Endothelial cell of umbilical vein (primary cell): ENCODE results near the gene CHST3. TPM values are rescaled to one million over a fixed set of nuclear protein-coding genes. Genes with fewer than 3 reads are reported as not detected.

Source experiments
- BruUV-seq: library from RNA; stranded (reverse); fragments of 400-500 nt; replicated peaks from 2 replicates; lab custom pipeline; 2021; lab: Mats Ljungman, UMichigan
- CTCF ChIA-PET: fragments of 300-600, 350-600 bp; sonication (Branson Sonifier 250); formaldehyde crosslinking; loops from one replicate; lab custom pipeline; 2021; ENCODE audit warnings: antibody characterized with exemption, inconsistent platforms; lab: Charles Lee
- POLR2A ChIA-PET: fragments of 300-600, 350-600 bp; sonication (Branson Sonifier 250); formaldehyde crosslinking; loops from one replicate; lab custom pipeline; 2021; ENCODE audit warnings: antibody characterized with exemption, inconsistent platforms; lab: Charles Lee
- DNase-seq: peaks from one replicate; pipeline ENCODE4 v3.0.0-alpha.2; 2011; ENCODE audit warnings: low read depth, low spot score
- FAIRE-seq: peaks from 2 replicates; lab custom pipeline; 2011; peaks lifted over from hg19 to GRCh38; lab: Jason Lieb, UNC
- H2AFZ ChIP-seq: 2 replicates; pipeline ENCODE4 v1.6.0; 2012; ENCODE audit warnings: low read depth, low read length, control low read depth, inconsistent platforms
- H3K27ac ChIP-seq: 2 replicates; pipeline ENCODE4 v1.5.1; 2011; ENCODE audit warnings: low read depth, mild to moderate bottlenecking, control low read depth, low read length, moderate library complexity; ENCODE audit not compliant: insufficient read depth
- H3K27me3 ChIP-seq, 2 experiments: 2 replicates each; pipeline versions ENCODE4 v1.6.0 to v1.6.1; 2011; ENCODE audit warnings: low read length in 2 of 2, mixed read lengths in 1 of 2; ENCODE audit not compliant: control insufficient read depth in 2 of 2, insufficient read depth in 2 of 2
- H3K36me3 ChIP-seq, 2 experiments: 2 replicates in 1 of 2; 3 replicates in 1 of 2; pipeline ENCODE4 v1.5.1; 2011; ENCODE audit warnings: low read length in 2 of 2, mild to moderate bottlenecking in 1 of 2, moderate library complexity in 1 of 2; ENCODE audit not compliant: control insufficient read depth in 2 of 2, insufficient read depth in 2 of 2; ENCODE audit errors: extremely low read depth in 1 of 2
- H3K4me1 ChIP-seq: 3 replicates; pipeline ENCODE4 v1.5.1; 2011; ENCODE audit warnings: mild to moderate bottlenecking, low read length; ENCODE audit not compliant: control insufficient read depth, insufficient read depth; ENCODE audit errors: extremely low read depth
- H3K4me2 ChIP-seq: 2 replicates; pipeline ENCODE4 v1.6.1; 2011; ENCODE audit warnings: low read length, control low read depth, mixed read lengths; ENCODE audit not compliant: insufficient read depth
- H3K4me3 ChIP-seq, 3 experiments: fragments of 200-600 bp in 1 of 3; sonication (generic), shearing (Covaris generic) in 1 of 3; replicated peaks in 1 of 3; 2 replicates each; pipeline ENCODE4 v1.5.1; 2011 to 2016; ENCODE audit warnings: control low read depth in 3 of 3, low read length in 3 of 3, mild to moderate bottlenecking in 2 of 3, inconsistent platforms in 1 of 3, low read depth in 1 of 3, moderate library complexity in 1 of 3; ENCODE audit not compliant: insufficient read depth in 1 of 3
- H3K79me2 ChIP-seq: 2 replicates; pipeline ENCODE4 v1.6.0; 2012; ENCODE audit warnings: low read length, inconsistent platforms; ENCODE audit not compliant: control insufficient read depth, insufficient read depth
- H3K9ac ChIP-seq: replicated peaks from 2 replicates; pipeline ENCODE3; 2011; ENCODE audit warnings: low read length, control low read depth; ENCODE audit not compliant: insufficient read depth; ENCODE audit errors: extremely low read depth
- H3K9me1 ChIP-seq: replicated peaks from 3 replicates; pipeline ENCODE4 v1.6.0; 2011; ENCODE audit warnings: mild to moderate bottlenecking, low read length; ENCODE audit not compliant: control insufficient read depth, insufficient read depth; ENCODE audit errors: extremely low read depth
- H3K9me3 ChIP-seq: replicated peaks from 2 replicates; pipeline ENCODE4 v1.5.1; 2012; ENCODE audit warnings: low read length, inconsistent platforms; ENCODE audit not compliant: control insufficient read depth, insufficient read depth
- H4K20me1 ChIP-seq: replicated peaks from 2 replicates; pipeline ENCODE3; 2011; ENCODE audit warnings: mild to moderate bottlenecking, low read length; ENCODE audit not compliant: control insufficient read depth, insufficient read depth; ENCODE audit errors: extremely low read depth
- EZH2 ChIP-seq: IDR thresholded peaks from 2 replicates; pipeline ENCODE4 v1.6.1; 2012; ENCODE audit warnings: borderline replicate concordance, low read depth, mild to moderate bottlenecking, moderate library complexity, low read length, inconsistent platforms; ENCODE audit not compliant: severe bottlenecking
- FOS ChIP-seq: IDR thresholded peaks from 2 replicates; pipeline ENCODE4 v1.6.1; 2011; ENCODE audit warnings: mild to moderate bottlenecking, low read length, moderate library complexity, borderline replicate concordance; ENCODE audit not compliant: insufficient read depth
- GATA2 ChIP-seq: IDR thresholded peaks from 2 replicates; pipeline ENCODE4 v1.7.0; 2011; ENCODE audit warnings: low read depth, mild to moderate bottlenecking, moderate library complexity, mixed read lengths, low read length; ENCODE audit not compliant: insufficient read length, insufficient read depth
- JUN ChIP-seq: IDR thresholded peaks from 2 replicates; pipeline ENCODE4 v1.6.1; 2011; ENCODE audit warnings: borderline replicate concordance, low read depth; ENCODE audit not compliant: insufficient read length, insufficient read depth
- MYC ChIP-seq: IDR thresholded peaks from one replicate; pipeline ENCODE4 v1.6.1; 2011; ENCODE audit warnings: mild to moderate bottlenecking, low read depth, low read length
- POLR2A ChIP-seq: IDR thresholded peaks from 2 replicates; pipeline ENCODE4 v1.6.1; 2012; ENCODE audit warnings: low read depth, mild to moderate bottlenecking, control low read depth, low read length
- POLR2AphosphoS5 ChIP-seq: IDR thresholded peaks from 2 replicates; pipeline ENCODE4 v1.6.1; 2012; ENCODE audit warnings: low read depth, mild to moderate bottlenecking, control low read depth, low read length, moderate library complexity; ENCODE audit not compliant: insufficient read depth
- dilution Hi-C: fragments of 300-500 bp; cut with MboI; formaldehyde crosslinking; loops from one replicate; pipeline ENCODE4 v1.15.0; 2019; ENCODE audit warnings: low sequenced_read_pairs; ENCODE audit not compliant: extremely low pct_ligation_motif_present
- intact Hi-C: fragments of 100-400 bp; cut with micrococcal nuclease; formaldehyde crosslinking; loops from one replicate; pipeline ENCODE4 v1.10.0; 2022
- polyA plus RNA-seq, 4 experiments: library from polyadenylated mRNA; depleted of rRNA in 3 of 4; stranded (reverse) in 3 of 4; unstranded in 1 of 4; fragments of >200 nt; gene quantifications; 2 replicates each; pipeline versions ENCODE4 v1.2.1 to v1.2.3, GENCODE V29; 2011 to 2012; ENCODE audit warnings: missing spikeins in 1 of 4
- total RNA-seq: library from RNA; stranded (reverse); gene quantifications from 2 replicates; pipeline ENCODE4 v1.2.3, GENCODE V29; 2021
- TF ChIP-seq, protein P1 (sequence below), 2 donors: IDR thresholded peaks; 1 replicate in 1 of 2; 2 replicates in 1 of 2; pipeline ENCODE4 v1.5.1; 2011; ENCODE audit warnings: low read length in 2 of 2, mild to moderate bottlenecking in 2 of 2, moderate library complexity in 2 of 2, control low read depth in 1 of 2, inconsistent platforms in 1 of 2, low read depth in 1 of 2; ENCODE audit not compliant: insufficient read depth in 1 of 2; ENCODE audit errors: extremely low read depth in 1 of 2
- TF ChIP-seq, protein P2 (sequence below): IDR thresholded peaks from 2 replicates; pipeline ENCODE4 v1.6.1; 2011; ENCODE audit not compliant: insufficient read depth, insufficient read length

CHST3 gene
- total and polyA plus RNA-seq, 2 donors (not counting 3 experiments of a cell fraction or from before 2014, with no cell fraction given) = 5.5 to 11.5 TPM

DNA sequence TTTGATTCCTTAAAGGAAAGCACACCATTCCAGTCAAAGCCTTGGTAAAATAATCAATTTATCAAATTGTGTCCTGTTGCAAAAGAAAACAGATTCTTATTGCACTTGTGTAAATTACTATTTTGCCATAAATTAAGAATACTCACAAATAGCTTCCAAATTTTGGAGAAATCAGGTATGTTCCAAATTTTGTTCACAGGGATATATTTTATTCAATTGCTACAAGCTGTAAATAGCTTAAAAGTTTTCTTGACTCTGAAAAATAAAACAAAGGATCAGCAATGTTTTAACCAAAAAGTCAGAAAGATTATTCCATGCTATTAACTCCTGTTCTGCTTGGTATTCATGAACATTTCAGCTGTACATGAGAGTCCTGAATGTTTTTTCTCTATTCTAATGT, 47.4 kb upstream of the CHST3 start:
- ChIA-PET POLR2A (no interaction called here), CTCF (interaction anchor here (0.9 to 2.2 kb wide), 9 partner anchors 9 to 136 kb away, joined by 3 to 25 read pairs (median 8); no protein-coding TSS in a partner anchor)
- intact Hi-C loops = no loop called here
- Histone ChIP-seq H3K4me3 (no peak overlapping the region), H3K9me1 (no peaks in the 10 kb centered on the region), H3K4me1 (no peaks in the 10 kb centered on the region), H3K79me2 (no peaks in the 10 kb centered on the region), H4K20me1 (no peaks in the 10 kb centered on the region), H3K27ac (no peak overlapping the region), H3K9ac (no peak overlapping the region), H3K9me3 (no peaks in the 10 kb centered on the region), H3K27me3 (no peaks in the 10 kb centered on the region), H3K36me3 (no peaks in the 10 kb centered on the region), H3K4me2 (no peak overlapping the region), H2AFZ (no peak overlapping the region)
- FAIRE-seq (no peak), DNase-seq (no peak)
- BruUV-seq = no TSS peak
- no peak for TF ChIP-seq JUN
- TF ChIP-seq, protein P1, sequence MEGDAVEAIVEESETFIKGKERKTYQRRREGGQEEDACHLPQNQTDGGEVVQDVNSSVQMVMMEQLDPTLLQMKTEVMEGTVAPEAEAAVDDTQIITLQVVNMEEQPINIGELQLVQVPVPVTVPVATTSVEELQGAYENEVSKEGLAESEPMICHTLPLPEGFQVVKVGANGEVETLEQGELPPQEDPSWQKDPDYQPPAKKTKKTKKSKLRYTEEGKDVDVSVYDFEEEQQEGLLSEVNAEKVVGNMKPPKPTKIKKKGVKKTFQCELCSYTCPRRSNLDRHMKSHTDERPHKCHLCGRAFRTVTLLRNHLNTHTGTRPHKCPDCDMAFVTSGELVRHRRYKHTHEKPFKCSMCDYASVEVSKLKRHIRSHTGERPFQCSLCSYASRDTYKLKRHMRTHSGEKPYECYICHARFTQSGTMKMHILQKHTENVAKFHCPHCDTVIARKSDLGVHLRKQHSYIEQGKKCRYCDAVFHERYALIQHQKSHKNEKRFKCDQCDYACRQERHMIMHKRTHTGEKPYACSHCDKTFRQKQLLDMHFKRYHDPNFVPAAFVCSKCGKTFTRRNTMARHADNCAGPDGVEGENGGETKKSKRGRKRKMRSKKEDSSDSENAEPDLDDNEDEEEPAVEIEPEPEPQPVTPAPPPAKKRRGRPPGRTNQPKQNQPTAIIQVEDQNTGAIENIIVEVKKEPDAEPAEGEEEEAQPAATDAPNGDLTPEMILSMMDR (IDR thresholded peaks at IDR 0.05; ENCODE audit: extremely low read depth in 1 of 2, insufficient read depth in 1 of 2, low read depth in 1 of 2, low read length in 2 of 2) = no peak
- no peak for TF ChIP-seq POLR2AphosphoS5
- TF ChIP-seq FOS = no peak
- TF ChIP-seq EZH2 = no peak
- no peak for TF ChIP-seq GATA2
- TF ChIP-seq, protein P2, sequence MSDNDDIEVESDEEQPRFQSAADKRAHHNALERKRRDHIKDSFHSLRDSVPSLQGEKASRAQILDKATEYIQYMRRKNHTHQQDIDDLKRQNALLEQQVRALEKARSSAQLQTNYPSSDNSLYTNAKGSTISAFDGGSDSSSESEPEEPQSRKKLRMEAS = no peak
- TF ChIP-seq POLR2A = no peak
- TF ChIP-seq MYC = no peak
- dilution Hi-C loops = no loop called here
